ENCODE results near the gene ROR2. TPM values are rescaled to one million over a fixed set of nuclear protein-coding genes. Genes with fewer than 3 reads are reported as not detected.

Gene ROR2
- total RNA-seq, 2 donors from 2014 or later, result 0.21 to 0.68 TPM

- DNase-seq (ENCODE audit: low spot score), result no peak
- no peaks in the 10 kb centered on the region for H3K27me3 ChIP-seq (replicated peaks; ENCODE audit: insufficient read depth)
- H3K4me3 ChIP-seq, result no peak overlapping the region
- no peaks in the 10 kb centered on the region for H3K9me3 ChIP-seq
- no peak for ATAC-seq (ENCODE audit: insufficient number of reproducible peaks, low FRiP score, low read depth)
- H3K27ac ChIP-seq, result no peak overlapping the region
- no peaks in the 10 kb centered on the region for H3K4me1 ChIP-seq (ENCODE audit: control insufficient read depth in 1 of 2, low read depth in 2 of 2)
- H3K36me3 ChIP-seq, result no peaks in the 10 kb centered on the region
- TF ChIP-seq, protein P1, sequence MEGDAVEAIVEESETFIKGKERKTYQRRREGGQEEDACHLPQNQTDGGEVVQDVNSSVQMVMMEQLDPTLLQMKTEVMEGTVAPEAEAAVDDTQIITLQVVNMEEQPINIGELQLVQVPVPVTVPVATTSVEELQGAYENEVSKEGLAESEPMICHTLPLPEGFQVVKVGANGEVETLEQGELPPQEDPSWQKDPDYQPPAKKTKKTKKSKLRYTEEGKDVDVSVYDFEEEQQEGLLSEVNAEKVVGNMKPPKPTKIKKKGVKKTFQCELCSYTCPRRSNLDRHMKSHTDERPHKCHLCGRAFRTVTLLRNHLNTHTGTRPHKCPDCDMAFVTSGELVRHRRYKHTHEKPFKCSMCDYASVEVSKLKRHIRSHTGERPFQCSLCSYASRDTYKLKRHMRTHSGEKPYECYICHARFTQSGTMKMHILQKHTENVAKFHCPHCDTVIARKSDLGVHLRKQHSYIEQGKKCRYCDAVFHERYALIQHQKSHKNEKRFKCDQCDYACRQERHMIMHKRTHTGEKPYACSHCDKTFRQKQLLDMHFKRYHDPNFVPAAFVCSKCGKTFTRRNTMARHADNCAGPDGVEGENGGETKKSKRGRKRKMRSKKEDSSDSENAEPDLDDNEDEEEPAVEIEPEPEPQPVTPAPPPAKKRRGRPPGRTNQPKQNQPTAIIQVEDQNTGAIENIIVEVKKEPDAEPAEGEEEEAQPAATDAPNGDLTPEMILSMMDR (IDR thresholded peaks at IDR 0.05), result no peak
Observed at GRCh38 chr9:91824151-91824550, 125.9 kb downstream of the ROR2 start.

DNA sequence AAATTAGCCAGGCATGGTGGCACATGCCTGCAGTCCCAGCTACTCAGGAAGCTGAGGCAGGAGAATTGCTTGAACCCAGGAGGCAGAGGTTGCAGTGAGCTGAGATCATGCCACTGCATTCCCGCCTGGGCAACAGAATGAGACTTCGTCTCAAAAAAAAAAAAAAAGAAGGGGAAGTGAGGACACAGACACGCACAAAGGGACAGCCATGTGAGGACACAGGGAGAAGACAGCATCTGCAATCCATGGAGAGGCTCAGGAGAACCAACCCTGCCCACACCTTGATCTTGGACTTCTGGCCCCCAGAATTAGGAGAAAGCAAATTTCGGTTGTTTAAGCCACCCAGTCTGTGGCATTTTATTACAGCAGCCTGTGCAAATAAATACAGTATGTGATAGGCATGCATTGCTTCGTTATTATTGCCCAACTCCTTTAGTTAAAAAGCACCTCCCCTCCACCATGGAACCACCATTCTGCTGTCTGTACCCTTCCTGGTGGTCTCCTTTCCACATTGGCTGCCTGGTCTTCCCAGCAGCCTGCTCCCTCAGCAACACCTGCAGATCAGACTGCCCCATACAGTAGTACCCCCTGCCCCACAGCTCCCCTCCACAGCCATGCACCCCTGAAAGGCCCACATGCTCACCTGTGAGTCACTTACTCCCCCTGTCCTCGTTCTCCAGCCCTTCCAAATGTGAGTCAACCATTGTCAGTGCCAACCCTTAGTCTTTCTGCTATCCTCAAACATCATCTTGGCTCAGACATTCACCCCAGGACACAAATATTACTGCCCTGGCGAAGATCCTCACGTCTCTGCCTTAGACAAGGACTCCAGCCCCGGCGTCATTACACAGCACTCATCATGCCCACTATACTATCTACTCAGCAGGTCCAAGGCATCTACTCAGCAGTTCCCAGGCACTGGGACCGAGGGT lies 128.8 kb downstream of the ROR2 start:
- Histone ChIP-seq H3K9me3 (no peaks in the 10 kb centered on the region), H3K27me3 (replicated peaks; ENCODE audit: insufficient read depth) (no peaks in the 10 kb centered on the region), H3K36me3 (no peaks in the 10 kb centered on the region), H3K4me3 (no peak overlapping the region), H3K4me1 (ENCODE audit: control insufficient read depth in 1 of 2, low read depth in 2 of 2) (peaks cover 0 to 5% of the 10 kb centered on the region in 2 donors), H3K27ac (no peak overlapping the region)
- TF ChIP-seq, protein P1 (IDR thresholded peaks at IDR 0.05), result no peak
- ATAC-seq (ENCODE audit: insufficient number of reproducible peaks, low FRiP score, low read depth), result no peak
- DNase-seq (ENCODE audit: low spot score), result no peak

DNA sequence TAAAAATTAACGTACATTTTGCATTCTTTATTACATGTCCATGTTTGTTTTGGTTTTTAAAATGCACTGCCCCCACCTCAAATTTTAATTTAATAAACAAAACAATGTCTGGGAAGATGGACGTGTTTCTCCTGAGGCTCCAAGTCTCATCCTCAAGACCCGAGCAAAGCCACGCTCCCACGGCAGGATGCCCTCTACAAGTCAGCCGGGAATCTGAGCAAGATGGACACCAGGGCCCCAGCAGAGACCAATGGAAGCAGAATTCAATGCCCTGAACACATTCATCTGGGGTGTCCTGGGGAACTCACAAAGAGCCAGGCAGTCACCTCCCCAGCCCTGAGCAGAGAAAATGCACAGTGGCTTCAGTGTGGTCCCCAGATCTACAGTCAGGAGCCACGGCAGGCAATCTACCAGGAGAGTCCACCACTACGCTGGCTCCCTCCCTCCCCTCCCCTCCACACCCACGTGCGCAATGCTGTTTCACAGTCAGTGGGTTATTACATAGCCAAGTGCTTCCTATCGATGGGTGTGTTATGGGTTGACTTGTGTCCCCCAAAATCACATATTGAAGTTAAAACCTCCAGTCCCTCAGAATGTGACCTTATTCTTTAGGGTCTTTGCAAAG lies 129.8 kb downstream of the ROR2 start:
- no peak overlapping the region for H3K27ac ChIP-seq
- no peak for ATAC-seq (ENCODE audit: insufficient number of reproducible peaks, low FRiP score, low read depth)
- H3K4me1 ChIP-seq (ENCODE audit: control insufficient read depth in 1 of 2, low read depth in 2 of 2), result peaks cover 0 to 5% of the 10 kb centered on the region in 2 donors

GRCh38 chr9:91818647-91819403 lies 131.2 kb downstream of the ROR2 start:
- Histone ChIP-seq H3K4me3 (no peak overlapping the region), H3K27me3 (replicated peaks; ENCODE audit: insufficient read depth) (no peaks in the 10 kb centered on the region), H3K9me3 (no peaks in the 10 kb centered on the region), H3K36me3 (no peaks in the 10 kb centered on the region), H3K4me1 (ENCODE audit: control insufficient read depth in 1 of 2, low read depth in 2 of 2) (peaks cover 0 to 5% of the 10 kb centered on the region in 2 donors), H3K27ac (no peak overlapping the region)
- DNase-seq (ENCODE audit: low spot score) (no peak), ATAC-seq (ENCODE audit: insufficient number of reproducible peaks, low FRiP score, low read depth) (no peak)
- TF ChIP-seq, protein P1 (IDR thresholded peaks at IDR 0.05), result no peak

More for the DNA sequence above, 129.8 kb downstream of the ROR2 start:
- TF ChIP-seq, protein P1 (IDR thresholded peaks at IDR 0.05), result no peak
- H3K36me3 ChIP-seq, result no peaks in the 10 kb centered on the region
- H3K4me3 ChIP-seq, result no peak overlapping the region
- DNase-seq (ENCODE audit: low spot score), result no peak
- no peaks in the 10 kb centered on the region for H3K27me3 ChIP-seq (replicated peaks; ENCODE audit: insufficient read depth)
- H3K9me3 ChIP-seq, result no peaks in the 10 kb centered on the region

DNA sequence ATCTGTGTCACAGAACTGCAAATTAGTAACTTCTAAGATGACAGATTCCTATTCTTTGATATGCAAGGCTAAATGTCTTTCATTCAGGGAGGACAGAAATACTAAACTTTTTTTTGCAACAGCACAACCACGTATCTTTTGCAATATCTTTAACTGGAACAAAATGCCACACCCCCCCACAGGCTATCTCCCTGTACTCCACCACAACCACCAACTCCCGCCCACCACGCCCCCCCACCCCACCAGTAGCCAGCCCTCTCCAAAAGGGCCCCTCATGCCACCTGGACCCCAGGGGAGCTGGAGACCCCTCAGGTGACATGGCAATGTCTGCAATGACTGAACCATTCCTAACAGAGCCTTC lies 131.8 kb downstream of the ROR2 start:
- Histone ChIP-seq H3K36me3 (no peaks in the 10 kb centered on the region), H3K4me3 (peak overlapping the region; percentile 29), H3K27me3 (replicated peaks; ENCODE audit: insufficient read depth) (no peaks in the 10 kb centered on the region), H3K9me3 (no peaks in the 10 kb centered on the region), H3K4me1 (ENCODE audit: control insufficient read depth in 1 of 2, low read depth in 2 of 2) (peaks cover 0 to 5% of the 10 kb centered on the region in 2 donors), H3K27ac (no peak overlapping the region)
- DNase-seq (ENCODE audit: low spot score), result no peak
- ATAC-seq (ENCODE audit: insufficient number of reproducible peaks, low FRiP score, low read depth), result no peak
- TF ChIP-seq, protein P1 (IDR thresholded peaks at IDR 0.05), result no peak

All from thoracic aorta (tissue), 2 donors.